GM18870 (cell line): ENCODE measurements around the gene BGN.

Experiments used
- ATAC-seq: cut with Tn5 transposase; IDR thresholded peaks from one replicate; pipeline ENCODE4 v1.9.1; 2021; ENCODE audit warnings: moderate library complexity; ENCODE audit not compliant: unreplicated experiment

The BGN gene

DNA sequence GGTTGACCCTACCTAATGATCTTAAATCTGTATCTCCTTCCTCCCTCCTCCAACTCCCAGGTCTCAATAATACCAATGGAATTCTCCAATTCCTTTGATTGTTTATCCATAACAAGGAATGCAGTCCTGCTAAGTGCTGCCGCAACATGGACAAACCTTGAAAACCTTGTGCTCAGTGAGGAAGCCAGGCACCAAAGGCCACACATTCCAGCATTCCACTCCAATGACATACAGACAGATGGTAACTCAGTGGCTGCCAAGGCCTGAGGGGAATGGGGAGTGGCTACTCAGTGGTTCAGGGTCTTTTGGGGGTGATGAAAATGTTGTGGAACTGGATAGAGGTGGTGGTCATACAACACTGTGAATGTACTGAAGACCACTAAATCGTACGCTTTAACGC lies 34.8 kb upstream of the BGN start:
- ATAC-seq = no peak

DNA sequence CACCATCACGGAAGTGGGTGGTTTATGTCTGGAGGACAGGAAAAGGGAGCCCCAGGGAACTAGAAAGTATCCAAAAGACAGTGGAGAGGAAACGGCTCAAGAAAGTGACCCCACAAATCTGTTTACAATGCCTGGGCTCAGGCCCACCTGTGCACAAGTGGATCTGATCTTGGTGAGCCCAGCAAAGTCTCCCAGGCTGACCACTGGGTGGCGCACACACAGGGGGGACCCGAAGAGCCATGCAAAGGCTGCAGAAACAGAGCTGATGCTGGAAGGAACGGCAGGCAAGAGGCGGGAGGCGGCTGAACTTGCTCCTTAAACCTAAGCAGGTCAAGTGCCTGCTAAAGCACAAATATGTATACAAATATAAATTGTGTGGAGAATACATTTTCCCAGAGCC lies 34.0 kb upstream of the BGN start:
- no peak for ATAC-seq

DNA sequence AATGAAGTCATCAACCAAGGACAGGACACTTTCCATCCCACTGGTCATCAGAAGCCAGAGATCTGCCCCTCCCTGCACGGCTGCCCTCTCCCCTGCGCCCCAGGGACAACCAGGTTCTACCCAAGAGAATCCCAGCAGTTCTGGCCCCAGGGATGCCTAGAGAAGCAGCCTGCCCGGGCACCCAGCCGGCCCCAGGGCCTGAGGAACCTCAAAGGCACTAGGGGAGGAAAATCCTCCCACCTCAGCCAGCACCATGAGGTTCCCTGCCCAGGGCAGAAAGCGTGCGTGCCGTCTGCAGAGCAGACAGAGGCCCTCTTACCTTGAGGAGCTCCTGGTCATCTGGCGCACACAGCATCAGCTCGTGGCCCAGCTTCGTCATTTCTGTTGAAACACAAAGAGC lies 32.5 kb upstream of the BGN start:
- ATAC-seq = no peak

DNA sequence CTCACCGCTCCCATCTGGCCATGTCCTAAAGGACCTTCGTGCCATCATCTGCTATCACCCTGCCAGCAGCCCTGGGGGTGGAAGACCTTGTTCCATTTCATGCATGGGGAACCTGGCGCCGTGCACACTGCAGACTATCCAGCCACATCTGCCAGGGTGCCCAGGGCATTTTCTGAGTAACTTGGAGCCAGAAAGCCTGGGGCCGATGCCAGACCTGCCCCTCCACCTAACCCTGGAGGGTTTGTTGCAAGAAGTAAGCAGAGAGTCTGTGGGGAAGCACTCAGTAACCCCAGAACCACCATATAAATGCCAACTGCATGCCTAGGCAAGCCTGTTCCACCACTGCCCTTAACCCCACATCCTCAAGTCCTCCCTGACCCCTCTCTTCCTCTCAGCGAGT lies 31.7 kb upstream of the BGN start:
- ATAC-seq = no peak

DNA sequence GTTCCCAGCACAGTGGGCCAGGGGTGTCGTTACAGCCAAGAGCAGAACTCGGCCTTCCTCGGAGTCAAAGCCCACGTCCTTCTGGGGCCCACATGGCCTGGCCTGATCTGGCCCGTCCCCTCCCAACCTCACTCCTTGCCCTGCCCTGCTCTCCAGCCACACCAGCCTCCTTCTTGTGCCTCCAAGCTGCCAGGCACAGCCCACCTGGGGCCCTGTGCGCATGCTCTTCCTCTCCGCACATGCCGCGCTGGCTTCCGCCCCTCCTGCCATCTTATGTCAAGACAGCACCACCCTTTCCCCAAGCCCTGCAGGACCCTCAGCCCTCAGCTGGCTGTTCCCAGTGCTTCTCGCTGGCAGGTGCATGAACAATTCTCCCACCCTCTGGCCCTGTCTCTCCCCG lies 31.2 kb upstream of the BGN start:
- no peak for ATAC-seq

DNA sequence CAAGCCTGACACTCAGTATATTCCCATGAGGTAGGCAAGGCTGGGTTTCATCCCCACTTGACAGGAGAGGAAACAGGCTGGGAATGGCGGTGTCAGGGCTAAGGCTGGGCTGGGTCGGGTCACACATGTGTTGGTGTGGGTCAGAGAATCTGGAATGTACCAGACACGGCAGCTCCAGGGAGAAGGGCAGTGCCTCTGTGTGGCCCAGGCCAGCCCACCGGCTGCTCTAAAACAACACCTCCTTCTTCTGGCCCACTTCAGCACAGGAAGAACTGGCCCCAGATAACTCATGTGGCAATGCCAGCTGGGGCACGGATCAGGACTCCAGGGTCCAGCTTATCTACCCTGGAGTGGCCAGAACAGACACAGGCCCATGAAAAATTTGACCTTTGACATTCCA lies 30.7 kb upstream of the BGN start:
- no peak for ATAC-seq

DNA sequence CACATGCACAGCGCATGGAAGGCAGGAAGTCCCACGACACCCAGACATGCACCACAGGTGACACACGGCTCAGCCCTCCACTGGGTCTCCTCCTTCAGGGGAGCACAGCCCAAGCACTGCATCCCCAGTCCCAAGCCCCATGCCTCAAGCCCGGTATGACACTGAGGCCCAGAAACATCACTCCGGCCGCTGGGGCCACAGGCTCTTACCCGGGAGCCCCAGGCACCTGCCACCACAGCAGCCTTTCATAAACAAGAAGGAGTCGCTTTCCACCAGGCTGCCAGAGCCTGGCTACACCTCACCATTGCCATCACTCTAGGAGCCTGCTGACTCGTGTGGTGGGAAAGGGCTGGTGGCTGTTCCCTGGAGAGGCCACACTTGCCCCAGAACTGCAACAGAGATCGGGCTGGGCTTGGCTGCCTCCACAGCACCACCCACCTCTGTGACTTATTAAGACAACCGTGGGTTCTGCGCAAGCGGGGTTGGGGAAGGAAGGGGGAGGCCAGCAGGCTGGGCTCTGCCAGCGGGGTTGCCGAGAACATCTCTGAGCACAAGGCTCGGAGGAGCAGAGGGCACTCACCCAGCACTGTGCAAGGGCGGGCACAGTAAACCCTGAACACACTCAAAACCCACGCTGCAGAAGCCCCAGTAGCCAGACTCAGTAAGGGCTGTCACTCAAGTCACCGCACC lies 28.9 kb upstream of the BGN start:
- ATAC-seq = no peak

DNA sequence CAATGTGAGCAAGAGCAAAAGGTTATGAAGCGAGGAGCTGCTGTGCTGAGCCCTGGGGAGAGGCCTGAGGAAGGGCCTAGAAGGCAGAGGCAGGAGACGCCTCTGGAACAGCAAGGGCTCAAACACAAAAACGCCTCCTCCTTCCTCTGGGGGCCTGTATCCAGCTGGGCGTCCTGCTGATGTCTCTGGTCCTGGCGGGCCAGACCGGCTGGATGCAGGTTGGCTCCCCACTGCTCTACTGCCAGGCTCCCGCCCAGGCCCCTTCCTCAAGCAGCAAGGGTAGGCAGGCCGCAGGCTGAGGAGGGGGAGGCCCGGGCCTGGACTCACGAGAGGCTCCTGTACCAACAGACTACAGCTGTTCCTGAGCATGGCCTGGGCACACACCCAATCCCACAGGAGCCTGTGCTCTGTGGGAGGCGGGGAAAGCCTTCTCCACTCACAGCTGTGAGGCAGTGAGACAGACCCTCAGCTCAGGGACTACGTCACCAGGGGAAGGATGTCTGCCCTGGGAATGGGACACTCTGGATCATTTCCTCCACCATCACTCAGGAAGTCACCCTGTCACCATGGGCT lies 26.7 kb upstream of the BGN start:
- ATAC-seq = no peak

DNA sequence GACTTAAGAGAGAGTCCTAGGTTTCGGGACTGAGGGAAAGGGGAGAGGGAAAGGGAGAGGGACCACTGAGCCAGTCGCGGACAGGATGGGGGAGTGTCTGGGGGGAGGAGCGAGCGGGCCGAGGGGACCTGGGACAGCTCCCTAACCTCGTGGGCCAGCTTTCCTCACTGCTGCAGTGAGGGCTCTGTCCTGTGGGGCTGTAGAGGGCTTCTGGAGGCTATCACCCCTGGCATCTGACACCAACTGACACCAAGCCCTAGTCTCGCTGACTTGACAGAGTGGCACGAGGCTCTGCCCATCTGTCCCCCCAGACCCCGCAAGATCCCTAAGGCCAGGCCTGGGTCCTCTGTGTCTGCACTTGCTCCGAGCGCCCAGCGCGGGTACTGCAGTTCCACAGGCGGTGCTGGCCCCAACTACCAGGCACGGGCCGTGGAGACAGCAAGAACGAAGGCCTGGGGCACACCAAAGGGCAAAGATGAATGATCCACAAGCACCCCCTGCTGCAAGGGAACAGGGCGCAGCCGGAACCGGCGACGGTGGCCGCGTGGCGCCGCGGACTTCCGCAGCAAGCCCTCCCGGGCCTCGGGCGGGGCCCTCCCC lies 24.9 kb upstream of the BGN start:
- peak; percentile 24 for ATAC-seq

DNA sequence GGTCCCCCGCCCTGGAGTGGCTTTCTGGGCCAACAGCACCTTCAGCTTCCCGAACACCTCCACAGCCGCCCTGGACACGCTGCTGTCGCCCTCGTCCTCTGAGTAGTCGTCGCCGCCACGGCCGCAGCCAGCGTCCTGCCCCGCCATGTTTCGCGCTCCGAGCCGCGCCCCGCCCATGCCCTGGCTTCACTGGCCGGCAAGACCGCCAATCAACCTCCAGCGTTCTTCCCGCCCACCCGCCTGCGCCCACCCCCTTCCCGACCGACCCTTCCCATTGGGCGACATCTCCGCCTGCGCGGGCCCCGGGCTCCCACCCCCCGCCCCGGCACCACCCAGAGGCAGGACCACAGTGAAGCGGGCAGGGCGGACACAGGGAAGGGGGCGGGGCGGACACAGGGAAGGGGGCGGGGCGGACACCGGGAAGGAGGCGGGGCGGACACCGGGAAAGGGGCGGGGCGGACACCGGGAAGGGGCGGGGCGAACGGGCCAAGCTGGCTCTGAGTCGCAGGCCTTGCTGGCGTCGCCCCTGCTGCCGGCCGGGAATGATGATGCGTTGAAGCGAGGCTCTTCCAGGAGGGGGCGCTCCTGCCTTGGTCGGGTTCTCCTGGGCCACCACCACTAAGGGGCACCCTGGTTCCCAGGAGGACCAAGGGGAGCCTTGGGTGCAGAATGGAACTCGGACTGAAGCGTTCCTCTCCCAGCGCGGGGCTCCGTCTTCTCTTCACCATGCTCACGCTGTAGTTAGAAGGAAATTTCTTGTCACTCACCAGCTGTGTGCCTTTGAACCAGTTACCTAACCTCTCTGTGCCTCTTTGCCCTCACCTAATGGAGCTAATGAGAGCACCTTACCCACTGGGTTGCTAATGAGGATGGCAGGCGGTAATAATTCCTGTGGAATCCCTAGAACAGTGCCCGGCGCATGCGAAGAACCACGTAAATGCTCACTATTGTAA lies 24.1 kb upstream of the BGN start, which contains the start of gene HAUS7:
TSS of gene HAUS7 (minus strand) at position 166 of the 953 bp plus-strand sequence. CDS start at position 147, 19 bp downstream.
- ATAC-seq = peak; percentile 49

DNA sequence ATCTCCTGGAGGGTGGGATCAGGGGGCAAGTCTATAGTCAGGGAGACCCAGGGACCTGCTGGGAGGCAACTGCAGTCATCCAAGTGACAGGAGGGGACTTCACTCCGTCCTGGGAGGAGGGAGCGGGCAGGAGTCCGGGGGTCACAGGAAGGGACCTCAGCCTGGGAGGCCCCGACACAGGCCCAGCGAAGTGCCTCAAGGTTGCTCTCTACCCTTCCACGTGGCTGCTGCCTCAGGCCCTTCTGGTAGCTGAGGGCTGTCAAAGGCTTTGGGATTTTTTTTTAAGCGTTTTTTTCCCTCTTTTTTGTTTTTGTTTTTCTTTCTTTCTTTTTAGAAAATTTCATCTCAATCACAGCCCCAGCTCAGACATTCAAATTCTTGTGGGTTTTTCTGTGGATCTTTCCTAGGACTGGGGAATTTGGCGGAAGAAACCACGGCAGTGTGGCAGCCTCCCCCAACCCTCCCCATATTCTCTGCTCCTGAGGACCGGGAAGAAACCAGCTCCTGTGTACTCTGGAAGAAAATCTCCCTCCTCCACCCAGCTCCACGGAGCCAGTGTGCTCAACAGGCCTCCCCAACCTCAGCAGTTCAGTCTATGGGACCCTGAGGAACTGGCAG lies 23.0 kb upstream of the BGN start:
- ATAC-seq = no peak

DNA sequence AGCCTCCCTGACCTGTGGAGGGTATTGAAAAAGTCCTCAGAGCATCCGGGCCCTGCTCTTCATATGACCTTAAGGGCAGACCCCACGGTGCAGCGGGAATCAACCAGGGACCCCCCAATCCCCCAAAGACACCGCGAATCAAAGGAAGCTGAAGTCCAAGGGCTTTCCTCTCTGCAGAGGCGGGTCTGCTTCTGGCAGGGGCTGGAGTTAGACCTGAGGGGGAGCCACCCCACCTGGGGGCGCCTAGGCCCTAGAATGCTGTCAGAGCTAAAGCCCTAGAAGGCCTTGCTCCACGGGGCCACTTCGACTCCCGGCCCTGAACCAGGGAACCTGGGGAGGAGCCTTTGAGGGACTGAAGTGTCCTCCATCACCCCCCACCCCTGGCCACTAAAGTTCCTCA lies 21.7 kb upstream of the BGN start:
- ATAC-seq = no peak

DNA sequence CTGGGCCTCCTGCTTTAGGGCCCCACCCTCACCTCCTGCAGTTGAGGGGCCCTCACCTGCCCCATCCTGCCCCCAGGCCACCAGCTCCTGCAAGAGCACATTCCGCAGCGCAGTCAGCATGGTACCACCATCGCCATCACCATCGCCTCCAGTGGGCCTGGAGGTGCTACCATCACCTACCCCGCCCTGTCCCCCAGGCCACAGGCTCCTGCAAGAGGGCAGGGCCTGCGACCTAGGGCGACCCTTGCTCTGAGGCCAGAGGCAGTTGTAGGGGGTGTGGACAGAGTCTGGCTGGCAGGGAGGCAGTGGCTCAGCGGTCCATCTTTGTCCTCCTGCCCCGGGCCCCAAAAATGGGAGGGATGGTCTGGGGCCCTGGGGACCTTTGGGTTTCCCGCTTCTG lies 20.5 kb upstream of the BGN start:
- ATAC-seq = no peak

DNA sequence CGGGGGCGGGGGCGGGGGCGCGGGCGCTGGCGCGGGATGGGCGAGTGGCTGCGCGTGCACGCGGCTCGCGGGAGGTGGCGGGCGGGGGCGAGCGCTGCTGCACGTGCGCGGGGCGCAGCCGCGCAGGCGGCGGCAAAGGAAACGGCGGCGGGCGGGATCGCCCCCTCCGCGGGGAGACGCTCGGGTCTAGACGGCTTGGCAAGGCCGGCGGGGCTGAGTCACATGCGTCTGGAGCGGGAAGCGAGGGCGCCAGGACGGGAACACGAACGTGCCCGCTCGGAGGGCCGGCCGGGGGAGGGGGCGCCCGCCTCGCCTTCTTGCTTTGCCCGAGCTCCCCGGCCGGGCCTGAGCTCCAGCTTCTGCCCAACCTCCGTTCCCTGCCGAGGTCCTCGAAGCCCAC lies 20.1 kb upstream of the BGN start:
- ATAC-seq = no peak

DNA sequence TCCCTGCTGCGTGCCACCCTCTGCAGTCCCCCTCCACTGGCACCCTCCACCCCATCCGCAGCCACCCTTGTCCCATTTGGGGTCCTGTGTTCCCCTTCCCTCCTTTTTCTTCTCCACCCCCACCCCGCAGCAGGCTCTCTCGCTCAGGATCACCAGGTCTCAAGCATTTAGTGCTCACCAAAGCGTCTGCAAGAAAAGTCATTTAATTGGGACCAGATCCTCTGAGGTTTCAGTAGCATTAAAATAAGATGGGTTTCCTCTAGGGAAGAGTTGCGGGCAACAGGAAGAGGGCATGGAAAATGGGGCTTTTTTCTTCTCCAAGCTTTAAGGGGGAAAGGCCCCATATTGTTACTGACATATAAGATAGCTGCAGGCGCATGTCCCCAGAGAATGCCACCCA lies 19.5 kb upstream of the BGN start:
- ATAC-seq = no peak

DNA sequence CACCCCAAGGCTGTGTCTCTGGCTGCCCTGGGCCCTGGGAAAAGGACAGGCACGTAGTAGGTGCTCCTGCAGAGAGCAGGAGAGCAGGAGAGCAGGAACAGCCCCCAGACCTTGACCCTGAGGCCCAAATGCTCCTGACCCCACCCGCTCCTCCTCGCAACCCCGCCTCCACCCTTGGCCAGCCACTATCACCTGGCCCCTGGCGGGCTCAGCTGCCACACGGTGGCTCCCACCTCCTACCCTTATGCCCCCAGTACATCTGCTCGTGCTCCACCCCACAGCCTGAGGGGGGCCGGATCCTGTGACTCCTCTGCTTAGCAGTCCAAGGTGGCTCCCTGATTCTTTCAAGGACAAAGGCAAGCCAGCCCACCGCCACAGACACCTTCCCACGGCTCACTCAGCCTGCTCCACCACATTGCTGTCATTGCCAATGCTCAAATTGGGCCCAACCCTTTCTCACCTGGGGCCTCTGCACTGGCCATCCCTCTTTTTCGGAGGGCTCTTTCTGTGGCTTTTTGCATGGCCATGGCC lies 19.0 kb upstream of the BGN start:
- ATAC-seq = no peak

DNA sequence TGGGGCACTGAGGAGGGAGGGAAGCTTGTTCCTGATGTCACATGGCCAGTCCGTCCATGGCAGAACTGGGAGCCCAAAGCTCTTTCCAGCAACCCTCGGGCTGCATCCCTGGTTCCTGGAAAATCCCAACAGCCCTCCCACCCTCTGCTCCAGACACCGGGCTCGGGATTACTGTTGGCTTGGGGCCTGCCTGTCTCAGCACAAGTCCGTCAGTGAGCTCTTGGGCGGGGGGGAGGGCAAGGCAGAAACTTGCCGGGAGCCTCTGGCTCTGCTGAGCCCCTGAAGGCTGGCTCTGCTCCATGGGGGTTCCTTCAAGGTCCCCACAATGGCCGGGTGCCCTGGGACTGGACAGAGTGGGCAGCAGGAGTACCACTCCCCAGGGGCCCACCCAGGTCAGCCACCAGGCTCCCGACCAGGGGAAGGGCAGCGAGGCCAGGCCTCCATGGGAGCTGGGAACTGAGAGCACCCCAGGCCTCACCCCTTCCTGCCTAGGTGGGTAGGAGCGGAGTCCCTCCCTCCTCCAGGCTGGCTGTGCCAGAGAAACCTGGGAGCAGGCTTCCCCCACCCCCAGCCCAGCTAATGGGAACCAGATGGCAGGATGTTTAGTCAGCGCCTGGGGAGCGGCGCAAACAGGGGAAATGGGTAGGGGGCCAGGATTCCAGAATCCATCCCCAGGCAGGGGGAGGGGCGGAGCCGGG lies 18.0 kb upstream of the BGN start:
- ATAC-seq = no peak

DNA sequence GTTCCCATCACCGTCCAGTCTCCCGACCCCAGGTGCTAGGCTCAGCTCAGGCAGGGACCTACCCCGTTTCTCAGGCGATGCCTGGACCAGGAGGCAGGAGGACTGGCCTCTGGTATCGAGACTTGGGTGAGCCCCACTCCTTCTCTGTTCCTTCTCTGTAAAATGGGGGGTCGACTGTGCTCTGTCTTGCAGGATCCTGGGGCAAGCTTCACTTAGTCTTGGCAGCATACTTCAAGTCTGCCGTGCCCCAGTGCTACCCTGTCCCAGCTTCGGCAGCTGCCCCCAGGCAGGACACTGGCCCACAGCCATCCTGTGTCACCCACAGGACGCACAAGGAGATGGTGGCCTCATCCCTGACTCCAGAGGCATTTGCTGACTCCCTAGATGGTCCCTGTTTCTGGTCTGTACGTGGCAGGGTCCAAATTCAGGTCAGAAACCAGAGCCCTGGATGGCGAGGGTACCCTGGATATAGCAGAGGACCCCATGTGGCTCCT lies 17.4 kb upstream of the BGN start:
- no peak for ATAC-seq

DNA sequence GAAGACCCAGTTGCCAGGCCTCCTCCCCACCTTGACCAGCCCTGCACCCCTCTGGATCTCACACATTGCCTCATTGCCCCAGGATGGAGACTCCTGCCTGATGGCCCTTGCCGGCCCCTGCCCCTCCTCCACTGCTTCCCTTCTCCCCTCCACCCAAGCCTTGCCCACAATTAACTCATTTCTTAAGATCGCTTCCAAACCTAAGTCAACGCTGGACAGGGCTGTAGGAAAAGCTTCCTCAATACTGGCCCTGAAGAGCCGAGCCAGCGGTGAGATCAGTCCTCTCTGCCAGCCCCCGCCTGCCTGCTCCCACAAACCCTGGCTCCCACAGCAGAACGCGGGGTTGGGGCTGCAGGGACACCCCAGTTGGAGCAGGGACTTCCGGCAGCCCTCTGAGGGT lies 16.9 kb upstream of the BGN start:
- no peak for ATAC-seq

DNA sequence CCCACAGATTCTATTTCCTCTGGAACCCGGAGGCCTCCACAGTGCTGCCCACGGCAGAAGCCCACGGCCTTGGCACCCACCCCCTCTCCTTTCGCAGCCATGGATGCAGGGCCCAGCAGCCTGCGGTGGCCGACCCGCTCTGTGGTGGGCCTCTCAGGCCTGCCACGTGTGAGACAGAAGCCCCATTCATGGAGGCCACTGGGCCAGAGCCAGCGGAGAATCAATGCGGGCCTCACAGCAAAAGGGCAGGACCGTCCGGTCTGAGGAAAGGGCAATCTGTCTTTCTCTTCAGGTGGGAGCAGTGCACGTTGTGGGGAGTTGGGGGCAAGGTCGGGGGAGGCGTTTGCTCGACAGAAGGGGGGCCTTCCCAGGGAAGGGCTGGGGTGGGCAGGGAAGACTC lies 16.0 kb upstream of the BGN start:
- ATAC-seq = no peak
